ENCODE measurements around the gene UNC5C.
"Not testable (repeated sequence)": the region's sequence is repeated elsewhere in the genome, so short reads cannot be mapped to it uniquely, and the experiment has no call there.

UNC5C gene

DNA sequence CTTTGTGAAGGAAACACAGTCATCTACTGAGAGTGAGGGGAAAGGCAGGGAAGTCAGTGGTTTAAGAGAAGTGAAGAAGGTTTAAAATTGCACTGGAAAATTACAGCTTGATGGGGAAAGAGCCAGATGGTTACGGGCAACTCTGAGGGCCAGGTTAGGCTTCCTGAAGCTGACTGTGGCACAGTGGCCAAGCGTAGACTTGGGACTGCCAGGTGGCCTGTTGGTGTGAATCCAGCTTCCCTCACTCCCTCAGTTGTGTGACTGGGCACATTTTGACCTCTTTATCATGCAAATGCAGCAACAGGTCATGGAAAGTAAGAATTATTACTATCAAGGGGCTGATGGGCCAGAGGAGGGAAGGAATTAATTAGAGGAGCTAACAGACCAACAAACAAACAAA is 390.1 kb downstream of the UNC5C start:
- no peak for DNase-seq

DNA sequence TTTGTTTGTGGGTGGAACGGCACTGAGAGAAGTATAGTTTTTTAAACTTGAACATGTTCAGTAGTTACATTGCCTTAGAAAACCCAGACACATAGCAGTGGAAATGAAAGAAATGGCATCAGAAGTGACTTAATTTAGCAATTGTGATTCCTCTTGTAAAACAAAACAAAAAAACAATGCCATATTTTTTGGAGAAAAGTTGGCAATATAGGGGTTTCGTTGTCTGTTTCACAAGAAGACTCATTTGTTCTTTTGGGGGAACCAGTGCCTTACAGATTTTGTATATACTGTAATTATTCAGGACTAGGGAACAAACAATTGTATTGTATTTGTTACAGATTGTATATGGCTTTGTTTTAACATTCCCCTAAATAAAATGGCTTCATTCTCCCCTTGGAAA is 390.7 kb downstream of the UNC5C start:
- DNase-seq, result no peak

DNA sequence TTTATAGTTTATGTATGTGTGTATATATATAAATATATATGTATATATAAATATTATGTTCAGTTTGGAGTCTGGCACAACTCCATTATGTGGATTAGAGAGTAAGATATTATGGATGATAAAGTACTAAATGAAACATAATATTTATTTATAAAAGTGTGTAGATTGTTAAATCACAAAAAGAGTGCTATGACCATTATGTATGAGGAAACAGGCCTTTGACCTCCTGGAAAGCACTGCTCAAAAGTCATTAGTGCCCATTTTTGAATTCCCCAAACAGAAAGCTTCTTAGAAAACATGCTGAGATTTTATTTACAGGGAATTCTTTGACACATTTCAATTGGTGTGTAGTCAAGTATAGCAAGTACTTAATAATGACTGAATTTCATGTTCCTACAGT is 391.2 kb downstream of the UNC5C start:
- no peak for DNase-seq

DNA sequence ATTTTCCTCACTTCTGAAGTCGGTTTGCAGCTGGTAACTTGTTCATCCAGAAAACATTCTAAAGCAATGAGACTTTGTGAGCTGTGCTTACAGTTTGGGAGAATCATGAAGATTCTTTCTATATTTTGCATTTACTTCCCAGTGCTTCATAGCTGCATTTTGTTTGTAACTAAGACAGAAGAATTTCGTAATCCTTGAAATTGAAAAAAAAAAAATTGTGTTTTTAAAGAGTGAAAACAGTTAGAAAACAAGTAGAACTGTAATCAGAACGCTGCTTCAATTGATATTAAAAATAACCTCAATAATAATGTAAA is 392.4 kb downstream of the UNC5C start:
- DNase-seq, result no peak

DNA sequence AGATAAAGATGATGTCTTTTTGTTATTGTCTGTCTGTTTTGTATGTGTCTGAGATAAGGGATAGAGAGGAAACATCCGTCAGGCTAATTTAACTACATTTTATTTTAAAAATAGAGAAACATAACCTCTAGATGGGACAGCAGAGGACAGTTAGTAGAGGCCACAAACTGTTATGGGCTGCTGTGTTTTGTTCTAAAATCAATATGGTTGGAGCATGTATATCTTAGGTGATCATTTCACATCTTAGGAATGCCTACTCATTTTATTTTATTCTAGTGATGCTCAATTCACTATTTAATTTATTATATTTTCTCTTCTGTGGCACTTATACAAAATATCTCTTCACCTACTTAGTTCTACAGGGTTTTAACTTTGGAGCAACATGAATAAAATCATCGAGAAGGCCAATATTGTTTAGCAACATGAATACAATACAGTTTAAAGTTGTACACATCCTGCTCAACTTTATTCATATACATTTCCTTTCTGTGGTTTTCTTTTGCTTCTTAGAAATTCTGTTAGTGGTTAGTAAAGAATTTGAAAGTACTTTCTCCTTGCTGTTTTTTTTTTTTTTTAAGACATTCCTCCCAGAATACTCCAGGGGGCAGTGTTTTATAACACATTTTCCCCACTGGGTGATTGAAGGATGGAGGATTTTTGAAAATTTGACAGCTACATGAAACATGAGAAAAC is 392.9 kb downstream of the UNC5C start:
- no peak for DNase-seq

DNA sequence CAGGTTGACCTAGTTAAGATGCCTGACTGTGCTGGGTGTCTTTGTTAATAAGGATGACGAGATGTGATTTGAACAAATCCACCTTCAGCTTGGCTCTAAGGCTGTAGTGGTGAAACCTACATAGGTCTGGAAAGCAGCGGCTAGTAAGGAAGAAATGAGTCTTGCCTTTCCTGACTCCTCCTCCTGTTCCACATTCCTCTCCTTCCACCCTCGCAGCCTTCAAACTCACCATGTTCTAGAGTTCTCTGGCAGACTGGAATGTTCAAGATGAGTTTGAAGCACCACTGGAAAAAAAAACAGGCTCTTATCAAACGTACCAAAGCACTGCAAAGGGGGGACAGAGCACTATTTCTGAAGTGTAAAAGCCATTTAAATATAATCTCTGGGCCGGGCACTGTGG is 395.6 kb downstream of the UNC5C start:
- no peak for DNase-seq

DNA sequence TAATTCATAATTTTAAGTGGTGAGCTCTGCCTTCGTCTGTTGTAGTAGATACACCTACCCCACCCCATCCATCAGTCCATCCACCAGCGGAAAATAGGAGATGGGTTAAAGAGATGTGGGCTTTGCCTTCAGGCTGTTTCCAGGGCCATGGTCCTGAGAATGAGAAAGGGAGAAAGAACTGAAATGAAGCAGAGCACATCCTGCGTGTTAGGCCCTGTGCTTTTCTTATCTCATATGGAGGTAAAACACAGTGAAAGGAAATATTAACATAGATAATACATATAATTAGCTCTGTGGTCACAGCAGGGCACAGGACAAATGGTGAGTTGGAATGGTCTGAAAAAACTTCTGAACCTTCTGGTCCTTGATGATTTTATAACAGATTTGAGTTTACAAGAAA is 397.5 kb downstream of the UNC5C start:
- DNase-seq, result no peak

DNA sequence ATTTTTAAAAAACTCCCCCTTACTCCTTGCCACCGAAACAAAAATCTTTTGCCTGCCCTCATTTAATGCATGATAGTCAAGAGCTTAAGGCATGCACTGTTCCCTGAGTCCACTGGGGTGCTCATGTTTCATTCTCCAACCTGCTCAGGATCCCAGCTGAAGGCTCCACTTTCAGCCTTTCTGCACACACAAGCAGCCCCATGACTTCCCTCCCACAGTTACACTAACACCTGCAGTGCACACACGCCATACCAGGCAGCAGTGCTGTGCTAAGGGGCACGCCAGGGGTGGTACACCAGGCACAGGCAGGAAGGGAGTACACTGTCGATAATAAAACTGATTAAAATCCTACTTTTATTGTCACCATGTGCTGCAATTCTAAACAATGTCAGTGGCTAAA is 405.8 kb downstream of the UNC5C start:
- no peak for DNase-seq

DNA sequence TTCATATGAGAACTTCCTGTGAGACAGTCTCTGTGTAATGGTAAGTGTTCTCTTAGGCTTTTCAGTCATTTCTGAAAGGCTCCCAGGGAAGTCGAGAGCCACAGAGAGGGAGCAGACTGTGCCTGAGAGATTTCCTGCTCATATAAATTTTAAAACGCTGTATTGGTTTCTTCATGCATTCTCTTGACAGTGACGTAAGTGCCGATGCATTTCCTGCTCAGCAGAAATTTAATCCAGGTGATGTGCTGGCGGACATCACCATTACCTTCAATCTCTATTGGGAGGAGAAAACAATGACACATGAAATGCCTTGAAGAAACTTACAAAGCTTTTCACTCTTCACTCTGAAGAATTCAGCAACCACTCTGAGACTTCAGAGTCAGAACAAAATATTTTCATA is 407.4 kb downstream of the UNC5C start:
- no peak for DNase-seq

DNA sequence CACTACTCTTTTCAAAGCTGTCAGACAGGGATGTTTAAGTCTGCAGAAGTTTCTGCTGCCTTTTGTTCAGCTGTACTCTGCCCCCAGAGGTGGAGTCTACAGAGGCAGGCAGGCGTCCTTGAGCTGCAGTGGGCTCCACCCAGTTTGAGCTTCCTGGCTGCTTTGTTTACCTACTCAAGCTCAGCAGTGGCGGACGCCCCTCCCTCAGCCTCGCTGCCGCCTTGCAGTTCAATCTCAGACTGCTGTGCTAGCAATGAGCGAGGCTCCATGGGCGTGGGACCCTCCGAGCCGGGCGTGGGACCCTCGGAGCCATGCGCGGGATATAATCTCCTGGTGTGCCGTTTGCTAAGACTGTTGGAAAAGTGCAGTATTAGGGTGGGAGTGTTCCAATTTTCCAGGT is 409.3 kb downstream of the UNC5C start:
- DNase-seq, result not testable (repeated sequence)

DNA sequence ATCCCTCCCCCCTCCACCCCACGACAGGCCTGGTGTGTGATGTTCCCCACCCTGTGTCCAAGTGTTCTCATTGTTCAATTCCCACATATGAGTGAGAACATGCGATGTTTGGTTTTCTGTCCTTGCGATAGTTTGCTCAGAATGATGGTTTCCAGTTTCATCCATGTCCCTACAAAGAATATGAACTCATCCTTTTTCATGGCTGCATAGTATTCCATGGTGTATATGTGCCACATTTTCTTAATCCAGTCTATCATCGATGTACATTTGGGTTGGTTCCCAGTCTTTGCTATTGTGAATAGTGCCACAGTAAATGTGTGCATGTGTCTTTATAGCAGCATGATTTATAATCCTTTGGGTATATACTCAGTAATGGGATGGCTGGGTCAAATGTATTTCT is 414.8 kb downstream of the UNC5C start:
- DNase-seq, result not testable (repeated sequence)

DNA sequence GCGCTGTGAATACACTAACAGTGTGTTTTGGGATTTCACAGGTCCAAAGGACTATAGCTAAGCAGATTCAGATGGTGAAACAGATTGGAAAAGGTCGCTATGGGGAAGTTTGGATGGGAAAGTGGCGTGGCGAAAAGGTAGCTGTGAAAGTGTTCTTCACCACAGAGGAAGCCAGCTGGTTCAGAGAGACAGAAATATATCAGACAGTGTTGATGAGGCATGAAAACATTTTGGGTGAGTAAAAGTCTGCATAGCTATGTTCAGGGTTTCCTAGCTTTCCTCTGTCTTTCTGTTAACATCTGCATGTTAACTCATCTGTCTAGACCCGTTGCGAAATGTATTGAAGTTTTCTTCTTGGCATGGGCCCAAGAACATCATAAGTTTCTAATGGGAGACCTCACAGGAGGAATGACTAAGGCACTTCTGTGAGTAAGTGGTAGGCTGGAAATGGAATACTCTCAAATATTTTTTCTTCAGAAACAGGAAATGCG is 418.9 kb downstream of the UNC5C start:
- no peak for DNase-seq

DNA sequence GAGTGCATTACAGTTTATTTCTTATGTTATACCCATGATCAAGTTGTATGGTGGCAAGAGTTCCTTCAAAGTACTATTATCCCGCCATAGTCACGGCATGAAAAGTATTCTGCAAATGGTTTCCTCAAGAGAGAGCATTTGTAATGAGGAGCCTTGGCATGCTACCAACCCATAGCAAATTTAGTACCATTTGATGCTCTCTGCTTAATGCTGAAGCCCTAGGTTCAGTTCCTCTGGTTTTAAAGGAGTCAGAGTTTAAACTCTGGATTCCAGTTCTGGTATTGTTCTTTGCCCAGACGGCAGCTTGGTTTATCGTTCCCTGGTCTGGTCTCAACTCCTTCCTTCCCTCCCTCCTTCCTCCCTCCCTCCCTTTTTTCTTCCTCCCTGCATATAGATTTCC is 419.7 kb downstream of the UNC5C start:
- no peak for DNase-seq

DNA sequence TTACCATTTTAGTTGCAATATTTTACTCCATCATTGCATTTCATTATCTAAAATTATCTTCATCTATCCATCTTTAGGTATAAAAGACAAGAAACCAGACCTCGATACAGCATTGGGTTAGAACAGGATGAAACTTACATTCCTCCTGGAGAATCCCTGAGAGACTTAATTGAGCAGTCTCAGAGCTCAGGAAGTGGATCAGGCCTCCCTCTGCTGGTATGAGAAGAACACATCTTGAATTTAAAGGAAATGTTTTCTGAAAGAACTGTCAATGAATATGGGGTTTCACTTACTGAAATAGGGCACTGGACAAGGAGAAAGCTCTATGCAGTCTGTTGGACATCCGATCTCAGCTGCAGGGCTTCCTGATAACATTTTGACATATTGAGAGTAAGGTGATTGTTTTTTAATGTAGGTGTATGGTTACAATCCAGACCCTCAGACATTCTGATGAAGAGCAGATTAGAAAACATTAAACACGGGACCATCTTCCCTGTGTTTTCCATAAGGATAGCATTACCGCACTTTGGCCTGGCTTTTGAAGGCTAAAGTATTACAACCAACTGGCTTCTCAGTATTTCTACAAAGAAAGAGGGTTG is 423.8 kb downstream of the UNC5C start:
- DNase-seq, result no peak

DNA sequence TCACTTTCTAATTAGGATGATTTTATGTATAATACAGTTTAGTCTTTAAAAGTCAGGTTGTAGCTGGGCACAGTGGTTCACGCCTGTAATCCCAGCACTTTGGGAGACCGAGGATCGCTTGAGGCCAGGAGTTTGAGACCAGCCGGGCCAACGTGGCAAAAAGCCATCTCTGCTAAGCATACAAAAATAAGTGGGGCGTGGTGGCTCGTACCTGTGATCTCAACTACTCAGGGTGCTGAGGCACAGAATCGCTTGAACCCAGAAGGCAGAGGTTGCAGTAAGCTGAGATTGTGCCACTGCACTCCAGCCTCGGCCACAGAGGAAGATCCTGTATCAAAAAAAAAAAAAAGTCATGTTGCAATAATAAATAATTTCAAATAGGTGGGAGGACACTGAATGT is 426.8 kb downstream of the UNC5C start:
- DNase-seq, result no peak

DNA sequence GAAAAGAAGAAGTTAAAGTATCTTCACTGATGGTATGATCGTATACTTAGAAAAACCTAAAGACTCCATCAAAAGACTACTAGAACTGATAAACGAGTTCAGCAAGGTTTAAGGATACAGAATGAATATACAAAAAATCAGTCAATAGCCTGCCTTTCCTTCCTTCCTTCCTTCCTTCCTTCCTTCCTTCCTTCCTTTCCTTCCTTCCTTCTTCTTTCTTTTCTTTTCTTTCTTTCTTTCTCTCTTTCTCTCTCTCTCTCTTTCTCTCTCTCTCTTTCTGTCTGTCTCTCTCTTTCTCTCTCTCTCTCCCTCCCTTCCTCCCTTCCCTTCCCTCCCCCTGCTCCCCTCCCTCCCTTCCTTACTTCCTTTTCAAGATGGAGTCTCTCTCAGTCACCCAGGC is 428.3 kb downstream of the UNC5C start:
- no peak for DNase-seq

DNA sequence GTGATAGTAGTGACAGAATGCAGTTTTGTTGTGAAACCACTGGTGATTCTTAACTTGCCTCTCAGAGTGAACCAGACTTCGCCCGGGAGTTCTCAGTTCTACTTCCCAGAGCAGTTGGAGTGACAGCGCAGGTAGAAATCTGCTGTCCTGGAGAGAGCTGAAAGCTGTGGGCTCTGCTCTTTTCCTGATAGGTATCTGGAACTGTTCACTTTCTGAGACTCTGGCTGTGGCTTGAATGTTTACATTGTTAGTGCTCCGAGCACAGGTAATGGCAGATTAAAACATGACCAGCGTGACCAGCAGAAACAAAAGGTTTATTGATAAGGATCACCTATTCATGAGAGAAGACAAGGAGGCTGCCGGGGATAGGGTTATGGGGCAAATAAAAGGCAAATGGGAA is 430.3 kb downstream of the UNC5C start:
- no peak for DNase-seq

DNA sequence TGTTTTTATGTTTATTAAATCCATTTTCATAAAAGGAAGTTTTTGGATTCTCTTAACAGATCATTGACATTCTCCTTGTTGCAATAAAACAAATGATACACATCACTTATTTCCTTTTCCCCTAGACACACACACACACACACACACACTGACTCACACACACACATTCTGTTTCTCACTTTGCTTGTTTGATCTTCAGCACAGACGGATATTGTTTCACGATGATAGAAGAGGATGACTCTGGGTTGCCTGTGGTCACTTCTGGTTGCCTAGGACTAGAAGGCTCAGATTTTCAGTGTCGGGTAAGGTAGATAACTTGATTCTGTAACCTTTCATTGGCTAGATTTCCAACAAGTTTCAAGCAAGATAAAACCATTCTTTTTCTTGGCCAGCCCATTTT is 434.3 kb downstream of the UNC5C start:
- DNase-seq, result no peak

All from activated CD4-positive, alpha-beta T cell treated with anti-CD3 and anti-CD28 coated beads for 4 hours (primary cell).